Tibial nerve (tissue), 4 donors: Measurements from ENCODE around the gene WNT3A. TPM values are rescaled to one million over a fixed set of nuclear protein-coding genes. Genes with fewer than 3 reads are reported as not detected.
"Not testable (repeated sequence)": the region's sequence is repeated elsewhere in the genome, so short reads cannot be mapped to it uniquely, and the experiment has no call there.

ENCODE experiments used
- DNase-seq, 2 donors: peaks; one replicate each; pipeline ENCODE4 v3.0.0-alpha.2; 2019; ENCODE audit warnings: low spot score in 2 of 2
- H3K27ac ChIP-seq, 4 donors: fragments of 200-600 bp; sonication (generic) in 3 of 4; one replicate each; pipeline ENCODE4 v1.5.1; 2017 to 2019; ENCODE audit warnings: mild to moderate bottlenecking in 1 of 4
- H3K27me3 ChIP-seq, 2 donors: fragments of 200-600 bp; sonication (generic) in 1 of 2; one replicate each; pipeline versions ENCODE4 v1.5.1 to v1.6.0; 2017 to 2019
- H3K36me3 ChIP-seq, 3 donors: fragments of 200-600 bp; sonication (generic); one replicate each; pipeline ENCODE4 v1.5.1; 2018 to 2019
- H3K4me1 ChIP-seq, 4 donors: fragments of 200-600 bp; sonication (generic) in 3 of 4; one replicate each; pipeline ENCODE4 v1.5.1; 2017 to 2019
- H3K4me3 ChIP-seq, 4 donors: fragments of 200-600 bp; sonication (generic) in 3 of 4; one replicate each; pipeline ENCODE4 v1.5.1; 2017 to 2019; ENCODE audit warnings: mild to moderate bottlenecking in 1 of 4, moderate library complexity in 1 of 4
- H3K9me3 ChIP-seq, 4 donors: fragments of 200-600 bp; sonication (generic) in 3 of 4; one replicate each; pipeline ENCODE4 v1.5.1; 2017 to 2019
- CTCF ChIP-seq, 5 experiments: fragments of 200-600 bp in 3 of 5; fragments of 450-650 bp in 2 of 5; sonication (generic) in 3 of 5; IDR thresholded peaks; one replicate each; pipeline ENCODE4 v1.5.1; 2016 to 2019; ENCODE audit warnings: antibody characterized with exemption in 5 of 5, mild to moderate bottlenecking in 3 of 5, moderate library complexity in 2 of 5
- EP300 ChIP-seq, 2 donors: sonication (generic); formaldehyde crosslinking; IDR thresholded peaks; one replicate each; pipeline ENCODE4 v1.6.1; 2017; ENCODE audit warnings: antibody characterized with exemption in 2 of 2, mild to moderate bottlenecking in 1 of 2
- POLR2A ChIP-seq, 2 donors: fragments of 450-650 bp; IDR thresholded peaks; one replicate each; pipeline ENCODE4 v1.6.1; 2017; ENCODE audit warnings: antibody characterized with exemption in 2 of 2, mild to moderate bottlenecking in 2 of 2, moderate library complexity in 2 of 2
- WGBS, 2 donors: methylation state at CpG; one replicate each; pipeline ENCODE4 v1.1.5; 2018; 5-methylcytosine and 5-hydroxymethylcytosine counted together
- total RNA-seq, 4 donors: library from RNA; depleted of rRNA; stranded (reverse); fragments of >200 nt; gene quantifications; one replicate each; pipeline ENCODE4 v1.1.0, GENCODE V29; 2016

The WNT3A gene
- total RNA-seq, 4 donors from 2014 or later = not detected

- Histone ChIP-seq H3K36me3 (no peaks in the 10 kb centered on the region), H3K27me3 (no peaks in the 10 kb centered on the region), H3K27ac (no peak overlapping the region), H3K9me3 (no peaks in the 10 kb centered on the region), H3K4me3 (no peak overlapping the region), H3K4me1 (no peaks in the 10 kb centered on the region)
- no peak for TF ChIP-seq EP300 (IDR thresholded peaks at IDR 0.05)
- DNase-seq = no peak
- WGBS, 2 donors = 77 to 78% methylated on average over 12 of the region's 12 CpGs
Observed at GRCh38 chr1:228016653-228017355, 10.0 kb downstream of the WNT3A start.

GRCh38 chr1:228017356-228018124, 10.7 kb downstream of the WNT3A start:
- WGBS, 2 donors = 91% methylated on average over 16 of the region's 16 CpGs
- no peak overlapping the region for H3K27ac ChIP-seq
- H3K9me3 ChIP-seq = no peaks in the 10 kb centered on the region
- no peak for DNase-seq
- TF ChIP-seq EP300 (IDR thresholded peaks at IDR 0.05) (no peak), CTCF (IDR thresholded peaks at IDR 0.05) (no peak)
- H3K36me3 ChIP-seq = no peaks in the 10 kb centered on the region
- no peaks in the 10 kb centered on the region for H3K4me1 ChIP-seq
- H3K27me3 ChIP-seq = no peaks in the 10 kb centered on the region
- no peak overlapping the region for H3K4me3 ChIP-seq

- Histone ChIP-seq H3K9me3 (no peaks in the 10 kb centered on the region), H3K27ac (no peak overlapping the region), H3K36me3 (no peaks in the 10 kb centered on the region), H3K27me3 (no peaks in the 10 kb centered on the region), H3K4me1 (no peaks in the 10 kb centered on the region), H3K4me3 (no peak overlapping the region)
- TF ChIP-seq CTCF (IDR thresholded peaks at IDR 0.05) (no peak), POLR2A (IDR thresholded peaks at IDR 0.05) (no peak), EP300 (IDR thresholded peaks at IDR 0.05) (no peak)
- no peak for DNase-seq
- 74 to 83% methylated on average over 5 of the region's 5 CpGs for whole genome bisulfite sequencing, 2 donors
Observed at GRCh38 chr1:228018125-228018398, 11.3 kb downstream of the WNT3A start.

- no peak overlapping the region for H3K27ac ChIP-seq
- DNase-seq = no peak
- H3K9me3 ChIP-seq = peaks cover 0 to under 1% (median 0%) of the 10 kb centered on the region in 4 donors
- no peaks in the 10 kb centered on the region for H3K27me3 ChIP-seq
- no peaks in the 10 kb centered on the region for H3K36me3 ChIP-seq
- H3K4me1 ChIP-seq = no peaks in the 10 kb centered on the region
- H3K4me3 ChIP-seq = no peak overlapping the region
- TF ChIP-seq CTCF (IDR thresholded peaks at IDR 0.05) (no peak), EP300 (IDR thresholded peaks at IDR 0.05) (no peak), POLR2A (IDR thresholded peaks at IDR 0.05) (no peak)
- 75 to 87% methylated on average over 9 of the region's 9 CpGs for WGBS, 2 donors
Observed at GRCh38 chr1:228018961-228019721, 12.3 kb downstream of the WNT3A start.

GRCh38 chr1:228019722-228020083, 12.9 kb downstream of the WNT3A start:
- DNase-seq, H3K9me3 ChIP-seq, H3K4me1 ChIP-seq, H3K27ac ChIP-seq, H3K4me3 ChIP-seq, H3K27me3 ChIP-seq, H3K36me3 ChIP-seq: not testable (repeated sequence)
- whole genome bisulfite sequencing, 2 donors = 86% methylated on average over 5 of the region's 5 CpGs
